Pancreas (tissue), 10 donors: Measurements from ENCODE around the gene DNAH2. TPM values are rescaled to one million over a fixed set of nuclear protein-coding genes. Genes with fewer than 3 reads are reported as not detected.
A peak's percentile ranks its signal among the peaks of the same experiment; 100 is the strongest.

Experiments used
- ATAC-seq, 4 donors: fragments of 200-7000 bp; cut with Tn5 transposase; one replicate each; pipeline versions ENCODE4 v1.8.0 to v1.9.1; 2020; ENCODE audit warnings: mild to moderate bottlenecking in 4 of 4, moderate library complexity in 4 of 4
- DNase-seq, 6 donors: peaks; one replicate each; pipeline ENCODE4 v3.0.0-alpha.2; 2020
- FAIRE-seq: peaks from 2 replicates; lab custom pipeline; 2012; peaks lifted over from hg19 to GRCh38; lab: Jason Lieb, UNC
- H3K27ac ChIP-seq, 4 donors: fragments of 200-600 bp; sonication (generic); 1 replicate in 3 of 4; 2 replicates in 1 of 4; pipeline versions ENCODE4 v1.5.0 to v1.8.0; 2020
- H3K27me3 ChIP-seq, 4 donors: fragments of 200-600 bp; one replicate each; pipeline ENCODE4 v1.8.0; 2021
- H3K36me3 ChIP-seq, 3 donors: fragments of 200-600 bp; sonication (generic) in 1 of 3; one replicate each; pipeline versions ENCODE4 v1.5.0 to v1.8.0; 2020 to 2021
- H3K4me1 ChIP-seq, 3 donors: fragments of 200-600 bp; one replicate each; pipeline ENCODE4 v1.8.0; 2021
- H3K4me3 ChIP-seq, 4 donors: fragments of 200-600 bp; sonication (generic) in 2 of 4; one replicate each; pipeline versions ENCODE4 v1.5.0 to v1.8.0; 2020 to 2021
- H3K9me3 ChIP-seq, 4 donors: fragments of 200-600 bp; one replicate each; pipeline ENCODE4 v1.8.0; 2021
- CTCF ChIP-seq, 4 donors: fragments of 200-600 bp; sonication (generic) in 3 of 4; IDR thresholded peaks; one replicate each; pipeline versions ENCODE4 v1.5.0 to v1.8.0; 2021; ENCODE audit warnings: antibody characterized with exemption in 4 of 4
- WGBS, 2 donors: extraction: QIAGEN DNeasy Blood & Tissue Kit; methylation state at CpG; one replicate each; pipeline ENCODE4 v1.1.7; 2013; 5-methylcytosine and 5-hydroxymethylcytosine counted together
- intact Hi-C, 3 donors: fragments of 100-400 bp; cut with DNase I; formaldehyde crosslinking; loops; one replicate each; pipeline versions ENCODE4 v1.11.1 to v1.14.2; 2022
- polyA plus RNA-seq, 2 donors: library from polyadenylated mRNA; stranded (reverse); fragments of 200-250 nt; gene quantifications; one replicate each; pipeline ENCODE4 v1.2.3, GENCODE V29; 2013
- total RNA-seq, 6 donors: library from RNA; stranded (reverse); fragmentation: NEBNext Ultra II Directional in 4 of 6; extraction: Animal tissue kit (Norgen Biotek cat#: 25700) in 4 of 6; gene quantifications; one replicate each; pipeline versions ENCODE4 v1.2.1 to v1.2.4, GENCODE V29; 2021 to 2023
- donor health status: healthy with polysubstance abuse.
- donor health status: DM: no; HTN: no; CAD: no; lungs with moderate emphysema.
- donor health status: DM: no; HTN: no; CAD: no.
- donor health status: control.
- donor health status: control.
- donor health status: Bipolar disorder and iron deficiency.
- donor health status: DM: yes; HTN: yes; CAD: no.
- donor health status: DM: no; HTN: no; CAD: no.
- donor health status: DM: no; HTN: no; CAD: no.
- donor health status: DM: yes; HTN: yes; CAD: no.

DNAH2 gene
- total and polyA plus RNA-seq, 8 donors = 0.09 to 0.52 (median 0.24) TPM

GRCh38 chr17:7849130-7849750 lies 131.7 kb downstream of the DNAH2 start:
- H3K4me3 ChIP-seq = no peak overlapping the region
- intact Hi-C loops = no loop called here
- DNase-seq = peak in 5 of 6 donors; percentile 25 to 81 (median 45)

GRCh38 chr17:7849751-7850504 lies 132.4 kb downstream of the DNAH2 start:
- Histone ChIP-seq H3K9me3 (no peaks in the 10 kb centered on the region), H3K4me3 (no peak overlapping the region), H3K27ac (no peak overlapping the region), H3K36me3 (peaks cover 0 to 33% (median 6%) of the 10 kb centered on the region in 3 donors), H3K27me3 (no peaks in the 10 kb centered on the region), H3K4me1 (peaks cover 7 to 9% (median 9%) of the 10 kb centered on the region in 3 donors)
- WGBS, 2 donors = 80 to 85% methylated on average over 12 of the region's 12 CpGs
- ATAC-seq = no peak
- FAIRE-seq = no peak
- DNase-seq = peak in 2 of 6 donors; percentile 25 to 26
- no peak for TF ChIP-seq CTCF (IDR thresholded peaks at IDR 0.05)
- intact Hi-C loops = loop anchor here in 2 of 3 donors (5.0 to 10.0 kb wide), 2 partner anchors 105 to 108 kb away; no protein-coding TSS in a partner anchor

More at GRCh38 chr17:7849130-7849750, 131.7 kb downstream of the DNAH2 start:
- 80 to 81% methylated on average over 34 to 35 of the region's 35 CpGs for WGBS, 2 donors
- Histone ChIP-seq H3K36me3 (peaks cover 0 to 33% (median 6%) of the 10 kb centered on the region in 3 donors), H3K4me1 (peaks cover 7 to 10% (median 9%) of the 10 kb centered on the region in 3 donors), H3K27ac (no peak overlapping the region), H3K9me3 (no peaks in the 10 kb centered on the region), H3K27me3 (no peaks in the 10 kb centered on the region)
- FAIRE-seq (no peak), ATAC-seq (no peak)
- TF ChIP-seq CTCF (IDR thresholded peaks at IDR 0.05) = no peak

- 80 to 84% methylated on average over 17 of the region's 17 CpGs for WGBS, 2 donors
Measured at GRCh38 chr17:7850701-7851437, 133.3 kb downstream of the DNAH2 start.

More at GRCh38 chr17:7850701-7851437, 133.3 kb downstream of the DNAH2 start:
- DNase-seq = peak; percentile 14 to 73 (median 50)
- Histone ChIP-seq H3K4me1 (peaks cover 0 to 3% (median under 1%) of the 10 kb centered on the region in 3 donors), H3K4me3 (peak overlapping the region in 1 of 4 donors; percentile 21), H3K36me3 (peaks cover 0 to 33% (median 6%) of the 10 kb centered on the region in 3 donors), H3K27ac (peak overlapping the region in 3 of 4 donors; percentile 27 to 46 (median 39)), H3K9me3 (no peaks in the 10 kb centered on the region), H3K27me3 (no peaks in the 10 kb centered on the region)
- no peak for TF ChIP-seq CTCF (IDR thresholded peaks at IDR 0.05)
- intact Hi-C loops = loop anchor here in 2 of 3 donors (5.0 to 10.0 kb wide), 2 partner anchors 106 to 109 kb away; no protein-coding TSS in a partner anchor
- ATAC-seq = peak in 2 of 4 donors; percentile 1 to 2
- FAIRE-seq = no peak
